HG03060 (cell line): ENCODE results near the gene PCED1B.
"Not testable (repeated sequence)": the region's sequence is repeated elsewhere in the genome, so short reads cannot be mapped to it uniquely, and the experiment has no call there.

Experiments
- ATAC-seq: cut with Tn5 transposase; IDR thresholded peaks from one replicate; pipeline ENCODE4 v1.9.1; 2021; ENCODE audit warnings: low read depth, moderate number of reproducible peaks; ENCODE audit not compliant: unreplicated experiment

The PCED1B gene

DNA sequence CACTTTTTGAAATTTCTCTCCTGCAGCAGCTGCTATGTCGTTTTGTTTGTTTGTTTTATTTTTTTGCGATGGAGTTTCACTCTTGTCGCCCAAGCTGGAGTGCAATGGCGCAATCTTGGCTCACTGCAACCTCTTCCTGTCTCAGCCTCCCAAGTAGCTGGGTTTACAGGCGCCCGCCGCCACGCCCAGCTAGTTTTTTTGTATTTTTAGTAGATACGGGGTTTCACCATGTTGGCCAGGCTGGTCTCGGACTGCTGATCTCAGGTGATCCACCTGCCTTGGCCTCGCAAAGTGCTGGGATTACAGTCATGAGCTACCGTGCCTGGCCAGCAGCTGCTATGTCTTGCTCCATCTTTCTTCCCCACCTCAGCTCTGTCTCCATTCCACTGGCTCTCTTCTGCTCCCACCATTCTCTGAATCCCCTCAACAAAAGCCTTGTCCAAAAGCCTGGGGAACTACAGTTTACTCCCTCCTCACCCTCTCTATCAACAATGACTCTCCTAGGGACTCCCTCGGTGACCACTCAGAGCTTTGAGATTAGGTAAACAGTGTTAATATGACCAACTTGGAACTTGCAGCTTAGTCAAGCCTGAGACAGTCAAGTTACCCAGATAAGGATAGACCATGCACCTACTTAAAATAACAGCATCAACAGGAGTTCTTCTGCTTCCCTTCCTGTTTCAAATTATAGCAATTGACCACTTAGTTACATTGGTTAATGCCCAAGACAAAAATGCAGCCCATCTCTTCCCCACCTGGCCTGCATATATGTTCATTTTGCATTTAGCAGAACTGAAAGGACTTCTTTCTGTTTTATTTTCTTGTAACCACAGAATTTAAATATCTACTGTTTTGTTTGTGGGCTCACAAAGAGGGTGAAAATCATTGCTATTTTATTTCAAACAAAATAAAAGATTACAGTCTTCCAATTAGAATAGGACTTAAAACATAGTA, 189.4 kb downstream of the PCED1B start:
- peak; percentile 80 for ATAC-seq

DNA sequence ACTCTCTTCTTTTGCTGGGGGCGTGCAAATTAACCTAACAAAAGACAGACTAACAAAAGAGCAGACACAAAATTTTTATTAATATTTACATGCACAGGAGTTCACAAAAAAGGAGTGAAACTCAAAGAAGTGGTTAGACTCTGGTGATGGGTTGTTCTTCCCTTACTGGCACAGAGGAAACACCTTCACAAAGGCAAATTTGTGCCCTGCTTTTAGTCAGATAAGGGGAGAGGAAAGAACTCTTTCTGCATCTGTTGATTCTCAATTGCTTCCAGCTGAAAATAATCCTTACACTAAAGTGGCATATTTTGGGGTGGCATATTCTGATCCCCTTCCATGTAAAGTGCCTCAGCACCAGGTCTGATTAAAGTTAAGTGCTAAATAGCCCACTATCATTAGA, 190.5 kb downstream of the PCED1B start:
- ATAC-seq = no peak

DNA sequence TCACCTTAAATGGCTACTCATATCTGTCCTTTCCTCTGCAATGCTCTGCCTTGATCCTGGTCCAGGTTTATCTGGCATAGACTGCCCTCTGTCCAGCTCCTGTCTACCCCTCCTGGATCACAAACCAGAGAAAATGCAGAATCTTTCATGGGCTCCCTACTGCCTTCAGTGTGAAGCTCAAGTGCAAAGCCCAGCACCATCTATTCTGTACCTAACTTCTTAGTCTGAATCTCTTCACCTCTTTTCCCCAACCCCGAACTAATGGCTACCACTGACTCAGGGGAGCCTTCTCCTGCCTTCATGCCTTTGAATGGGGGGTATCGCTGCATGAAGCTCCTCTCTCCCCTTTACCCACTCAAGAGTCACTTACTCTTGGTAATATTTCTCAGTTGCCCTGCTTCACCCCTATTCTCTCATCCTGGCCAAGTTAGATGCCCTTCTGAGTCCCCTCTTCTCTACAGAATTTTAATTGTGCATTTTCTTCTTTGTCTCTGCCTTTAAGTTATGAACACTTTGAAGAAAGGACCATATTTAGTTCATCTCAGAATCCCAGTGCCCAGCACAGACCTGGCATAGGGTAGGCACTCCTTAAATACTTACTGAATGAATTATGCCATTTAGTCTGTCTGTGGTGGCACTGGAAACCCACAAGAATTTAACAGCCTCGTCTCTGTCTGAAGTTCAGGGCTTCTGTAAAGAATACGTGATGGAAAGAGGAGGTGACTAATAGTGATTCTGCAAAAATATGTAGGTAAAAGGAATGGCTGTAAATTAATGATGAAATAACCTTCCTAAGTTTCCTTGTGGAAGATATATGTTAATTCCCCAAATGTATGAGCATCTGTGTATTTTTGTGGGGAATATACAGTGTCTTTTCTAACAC, 191.6 kb downstream of the PCED1B start:
- ATAC-seq = no peak

GRCh38 chr12:47271800-47272239, 192.4 kb downstream of the PCED1B start:
- no peak for ATAC-seq

GRCh38 chr12:47272412-47273190, 193.2 kb downstream of the PCED1B start:
- ATAC-seq = no peak

DNA sequence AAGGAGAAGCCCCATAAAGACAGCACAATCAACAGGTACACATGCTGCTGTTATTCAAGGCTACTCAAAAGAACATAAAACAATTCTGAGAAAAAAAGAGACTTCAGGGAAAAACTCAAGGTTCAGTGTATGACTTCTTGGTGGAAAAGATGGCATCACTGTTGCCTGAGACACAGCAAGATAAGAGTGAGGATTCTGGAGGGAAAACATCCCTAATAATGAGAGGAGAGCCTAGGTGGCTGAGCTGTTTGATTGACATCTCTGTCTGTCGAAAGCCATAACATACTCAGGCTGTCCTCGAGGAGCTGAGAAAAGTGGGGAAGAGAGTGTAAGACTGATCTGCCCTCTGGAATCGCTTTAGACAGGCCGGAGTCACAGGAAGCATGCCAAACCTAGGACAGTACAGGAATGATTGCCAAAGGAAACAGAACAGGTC, 193.8 kb downstream of the PCED1B start:
- no peak for ATAC-seq

DNA sequence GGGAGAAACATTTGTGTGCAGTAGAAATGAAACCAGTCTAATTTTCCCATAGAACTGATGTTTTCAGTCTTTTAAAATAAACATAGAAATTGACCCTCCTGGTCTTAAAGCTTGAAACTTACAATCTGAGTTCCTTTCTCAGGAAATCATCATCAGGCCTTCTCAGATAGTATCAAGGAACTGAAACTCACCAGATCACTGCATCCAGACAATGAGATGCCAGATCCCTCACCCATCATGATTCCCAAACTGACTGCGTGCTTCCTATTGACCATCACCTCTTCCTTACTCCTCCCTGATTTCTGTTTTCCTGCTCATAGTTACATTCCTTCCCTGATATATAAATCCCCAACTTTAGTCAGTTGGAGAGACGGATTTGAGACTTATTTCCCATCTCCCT, 195.3 kb downstream of the PCED1B start:
- ATAC-seq = no peak

DNA sequence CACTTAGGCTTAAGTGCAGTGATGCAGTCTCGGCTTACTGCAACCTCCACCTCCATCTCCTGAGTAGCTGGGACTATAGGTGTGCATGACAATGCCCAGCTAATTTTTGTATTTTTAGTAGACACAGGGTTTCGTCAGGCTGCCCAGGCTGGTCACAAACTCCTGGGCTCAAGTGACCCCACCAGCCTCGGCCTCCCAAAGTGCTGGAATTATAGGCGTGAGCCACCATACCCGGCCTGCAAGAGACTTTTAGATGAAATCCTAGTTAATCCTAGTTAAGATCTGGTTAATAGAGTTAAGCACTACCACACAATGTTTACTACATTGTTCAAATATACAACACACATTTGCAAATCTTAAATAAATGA, 196.8 kb downstream of the PCED1B start:
- ATAC-seq = no peak

- ATAC-seq = peak; percentile 58
These were observed 197.3 kb downstream of the PCED1B start for GRCh38 chr12:47276621-47277309.

DNA sequence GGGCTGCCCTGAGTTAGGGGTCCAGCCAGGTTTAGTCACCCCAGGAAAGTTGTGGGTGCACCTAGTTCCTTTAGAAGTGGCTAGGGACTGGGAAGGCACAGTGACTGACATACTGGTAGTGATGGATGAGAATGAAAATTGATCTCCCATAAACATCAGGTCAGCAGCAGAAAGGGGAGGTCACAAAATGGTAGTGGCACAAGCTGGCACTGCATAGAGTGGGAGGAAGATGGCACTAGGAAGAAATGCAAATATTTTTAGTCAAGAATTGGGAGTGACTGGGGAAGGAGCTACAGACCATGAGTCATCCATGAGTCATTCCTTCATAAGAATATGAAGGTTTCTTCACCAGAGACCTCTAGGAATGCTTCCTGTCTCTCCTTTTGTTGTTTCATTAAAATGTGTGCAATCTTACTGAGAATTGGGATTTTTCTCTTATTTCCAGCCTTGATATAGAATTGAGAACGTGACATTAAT, 198.6 kb downstream of the PCED1B start:
- no peak for ATAC-seq

- ATAC-seq = not testable (repeated sequence)
These were observed 200.3 kb downstream of the PCED1B start for GRCh38 chr12:47279758-47280157.

DNA sequence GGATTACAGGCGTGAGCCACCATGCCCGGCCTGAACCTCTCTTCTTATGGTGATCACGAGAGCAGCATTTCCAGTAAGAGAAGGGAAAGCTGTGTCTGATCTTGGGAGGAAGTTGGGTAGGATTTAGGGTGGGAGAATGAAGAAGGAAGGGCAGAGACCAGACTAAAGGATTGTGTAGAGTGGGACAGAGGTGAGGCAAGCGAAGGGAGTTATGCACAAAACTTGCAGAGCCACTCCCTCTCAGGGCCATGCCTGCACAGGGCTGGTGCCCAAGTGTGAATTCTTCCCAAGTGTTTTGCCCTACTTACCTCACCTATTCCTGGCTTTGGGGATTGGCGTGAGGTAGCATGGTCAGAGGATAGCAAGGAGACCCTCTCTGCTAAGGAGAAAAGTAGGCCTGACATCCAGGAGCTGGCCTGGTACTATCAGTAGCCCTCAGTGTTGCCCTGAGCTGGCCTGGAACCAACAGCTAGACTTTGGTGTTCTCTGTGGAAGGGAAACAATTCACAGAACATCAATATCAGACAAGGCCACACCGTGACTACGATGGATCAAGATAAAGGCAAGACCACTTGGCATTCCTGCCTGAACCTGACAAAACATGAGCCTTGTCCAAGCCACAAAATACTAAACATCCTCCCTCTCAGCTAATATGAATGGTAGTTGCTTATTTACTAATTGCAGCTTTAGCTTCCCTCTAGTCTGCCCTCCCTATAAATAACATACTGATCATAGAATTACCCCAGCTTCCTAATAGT, 201.3 kb downstream of the PCED1B start:
- ATAC-seq = no peak

- ATAC-seq = no peak
These were observed 202.3 kb downstream of the PCED1B start for GRCh38 chr12:47281667-47282171.

- ATAC-seq = no peak
These were observed 202.8 kb downstream of the PCED1B start for GRCh38 chr12:47282206-47282605.
